ENCODE measurements around the gene SIGLEC12.
"Not testable (repeated sequence)": the region's sequence is repeated elsewhere in the genome, so short reads cannot be mapped to it uniquely, and the experiment has no call there.

The SIGLEC12 gene

GRCh38 chr19:51457351-51458013, 44.1 kb downstream of the SIGLEC12 start:
- Histone ChIP-seq H3K4me3 (ENCODE audit: low read length in 2 of 2) (no peak overlapping the region), H3K4me1 (ENCODE audit: control insufficient read depth, insufficient read depth, low read length) (no peaks in the 10 kb centered on the region)

GRCh38 chr19:51456541-51457290, 44.9 kb downstream of the SIGLEC12 start:
- H3K27me3 ChIP-seq (ENCODE audit: control insufficient read depth in 1 of 2, insufficient read depth in 2 of 2, low read length in 2 of 2): peaks cover 5 to 14% of the 10 kb centered on the region in 2 donors
- H3K9me3 ChIP-seq (ENCODE audit: control insufficient read depth in 2 of 2, low read length in 2 of 2): no peaks in the 10 kb centered on the region
- no peak overlapping the region for H3K4me3 ChIP-seq (ENCODE audit: low read length in 2 of 2)
- no peaks in the 10 kb centered on the region for H3K36me3 ChIP-seq (ENCODE audit: control insufficient read depth in 2 of 2, insufficient read depth in 2 of 2, low read length in 2 of 2)
- H3K9ac ChIP-seq (ENCODE audit: low read length in 2 of 2): no peak overlapping the region
- no peaks in the 10 kb centered on the region for H3K4me1 ChIP-seq (ENCODE audit: control insufficient read depth, insufficient read depth, low read length)
- H3K27ac ChIP-seq (ENCODE audit: low read length): no peak overlapping the region

More at GRCh38 chr19:51457351-51458013, 44.1 kb downstream of the SIGLEC12 start:
- no peaks in the 10 kb centered on the region for H3K36me3 ChIP-seq (ENCODE audit: control insufficient read depth in 2 of 2, insufficient read depth in 2 of 2, low read length in 2 of 2)
- H3K27me3 ChIP-seq (ENCODE audit: control insufficient read depth in 1 of 2, insufficient read depth in 2 of 2, low read length in 2 of 2): peaks cover 9 to 18% of the 10 kb centered on the region in 2 donors
- no peak overlapping the region for H3K27ac ChIP-seq (ENCODE audit: low read length)
- H3K9me3 ChIP-seq (ENCODE audit: control insufficient read depth in 2 of 2, low read length in 2 of 2): no peaks in the 10 kb centered on the region
- no peak overlapping the region for H3K9ac ChIP-seq (ENCODE audit: low read length in 2 of 2)

- H3K27me3 ChIP-seq (ENCODE audit: control insufficient read depth in 1 of 2, insufficient read depth in 2 of 2, low read length in 2 of 2): peaks cover 6 to 12% of the 10 kb centered on the region in 2 donors
- H3K27ac ChIP-seq (ENCODE audit: low read length): no peak overlapping the region
- no peaks in the 10 kb centered on the region for H3K4me1 ChIP-seq (ENCODE audit: control insufficient read depth, insufficient read depth, low read length)
- H3K9me3 ChIP-seq (ENCODE audit: control insufficient read depth in 2 of 2, low read length in 2 of 2): no peaks in the 10 kb centered on the region
- no peaks in the 10 kb centered on the region for H3K36me3 ChIP-seq (ENCODE audit: control insufficient read depth in 2 of 2, insufficient read depth in 2 of 2, low read length in 2 of 2)
- H3K4me3 ChIP-seq (ENCODE audit: low read length in 2 of 2): no peak overlapping the region
- H3K9ac ChIP-seq (ENCODE audit: low read length in 2 of 2): no peak overlapping the region
Observed at GRCh38 chr19:51450730-51451307, 50.8 kb downstream of the SIGLEC12 start.

- Histone ChIP-seq H3K4me3 (ENCODE audit: low read length in 2 of 2) (no peak overlapping the region), H3K27me3 (ENCODE audit: control insufficient read depth in 1 of 2, insufficient read depth in 2 of 2, low read length in 2 of 2) (peaks cover 6 to 12% of the 10 kb centered on the region in 2 donors), H3K36me3 (ENCODE audit: control insufficient read depth in 2 of 2, insufficient read depth in 2 of 2, low read length in 2 of 2) (no peaks in the 10 kb centered on the region), H3K4me1 (ENCODE audit: control insufficient read depth, insufficient read depth, low read length) (no peaks in the 10 kb centered on the region), H3K27ac (ENCODE audit: low read length) (no peak overlapping the region), H3K9ac (ENCODE audit: low read length in 2 of 2) (no peak overlapping the region), H3K9me3 (ENCODE audit: control insufficient read depth in 2 of 2, low read length in 2 of 2) (no peaks in the 10 kb centered on the region)
Observed at GRCh38 chr19:51448411-51449016, 53.1 kb downstream of the SIGLEC12 start.

GRCh38 chr19:51448011-51448410, 53.6 kb downstream of the SIGLEC12 start:
- Histone ChIP-seq H3K36me3 (ENCODE audit: control insufficient read depth in 2 of 2, insufficient read depth in 2 of 2, low read length in 2 of 2) (no peaks in the 10 kb centered on the region), H3K27me3 (ENCODE audit: control insufficient read depth in 1 of 2, insufficient read depth in 2 of 2, low read length in 2 of 2) (peaks cover 6 to 12% of the 10 kb centered on the region in 2 donors), H3K9ac (ENCODE audit: low read length in 2 of 2) (no peak overlapping the region), H3K9me3 (ENCODE audit: control insufficient read depth in 2 of 2, low read length in 2 of 2) (no peaks in the 10 kb centered on the region), H3K4me1 (ENCODE audit: control insufficient read depth, insufficient read depth, low read length) (no peaks in the 10 kb centered on the region), H3K4me3 (ENCODE audit: low read length in 2 of 2) (no peak overlapping the region), H3K27ac (ENCODE audit: low read length) (no peak overlapping the region)

- not testable (repeated sequence) for H3K9ac ChIP-seq (ENCODE audit: low read length in 2 of 2); H3K36me3 ChIP-seq (ENCODE audit: control insufficient read depth in 2 of 2, insufficient read depth in 2 of 2, low read length in 2 of 2); H3K27ac ChIP-seq (ENCODE audit: low read length); H3K9me3 ChIP-seq (ENCODE audit: control insufficient read depth in 2 of 2, low read length in 2 of 2); H3K4me3 ChIP-seq (ENCODE audit: low read length in 2 of 2); H3K4me1 ChIP-seq (ENCODE audit: control insufficient read depth, insufficient read depth, low read length)
- peaks cover 6 to 12% of the 10 kb centered on the region in 2 donors for H3K27me3 ChIP-seq (ENCODE audit: control insufficient read depth in 1 of 2, insufficient read depth in 2 of 2, low read length in 2 of 2)
Observed at GRCh38 chr19:51447510-51447909, 54.1 kb downstream of the SIGLEC12 start.

GRCh38 chr19:51441410-51442390, 59.9 kb downstream of the SIGLEC12 start:
- Histone ChIP-seq H3K27me3 (ENCODE audit: control insufficient read depth in 1 of 2, insufficient read depth in 2 of 2, low read length in 2 of 2) (peaks cover 13 to 14% of the 10 kb centered on the region in 2 donors), H3K4me3 (ENCODE audit: low read length in 2 of 2) (no peak overlapping the region), H3K36me3 (ENCODE audit: control insufficient read depth in 2 of 2, insufficient read depth in 2 of 2, low read length in 2 of 2) (no peaks in the 10 kb centered on the region), H3K4me1 (ENCODE audit: control insufficient read depth, insufficient read depth, low read length) (no peaks in the 10 kb centered on the region), H3K9me3 (ENCODE audit: control insufficient read depth in 2 of 2, low read length in 2 of 2) (no peaks in the 10 kb centered on the region), H3K9ac (ENCODE audit: low read length in 2 of 2) (no peak overlapping the region), H3K27ac (ENCODE audit: low read length) (no peak overlapping the region)
